AG10803 (cell line): ENCODE data around the gene MYO1C.
A peak's percentile ranks its signal among the peaks of the same experiment; 100 is the strongest.
"Not testable (repeated sequence)": the region's sequence is repeated elsewhere in the genome, so short reads cannot be mapped to it uniquely, and the experiment has no call there.

Experiments
- DNase-seq: peaks from one replicate; pipeline ENCODE4 v3.0.0; 2010; ENCODE audit warnings: low read depth
- H3K4me3 ChIP-seq: 2 replicates; pipeline ENCODE4 v1.5.1; 2011; ENCODE audit warnings: mild to moderate bottlenecking, low read length, control low read depth
- TF ChIP-seq, protein P1 (sequence below): conservative IDR thresholded peaks from 2 replicates; pipeline ENCODE4 v1.5.1; 2011; ENCODE audit warnings: mild to moderate bottlenecking, low read length, control low read depth, inconsistent platforms

MYO1C gene

DNA sequence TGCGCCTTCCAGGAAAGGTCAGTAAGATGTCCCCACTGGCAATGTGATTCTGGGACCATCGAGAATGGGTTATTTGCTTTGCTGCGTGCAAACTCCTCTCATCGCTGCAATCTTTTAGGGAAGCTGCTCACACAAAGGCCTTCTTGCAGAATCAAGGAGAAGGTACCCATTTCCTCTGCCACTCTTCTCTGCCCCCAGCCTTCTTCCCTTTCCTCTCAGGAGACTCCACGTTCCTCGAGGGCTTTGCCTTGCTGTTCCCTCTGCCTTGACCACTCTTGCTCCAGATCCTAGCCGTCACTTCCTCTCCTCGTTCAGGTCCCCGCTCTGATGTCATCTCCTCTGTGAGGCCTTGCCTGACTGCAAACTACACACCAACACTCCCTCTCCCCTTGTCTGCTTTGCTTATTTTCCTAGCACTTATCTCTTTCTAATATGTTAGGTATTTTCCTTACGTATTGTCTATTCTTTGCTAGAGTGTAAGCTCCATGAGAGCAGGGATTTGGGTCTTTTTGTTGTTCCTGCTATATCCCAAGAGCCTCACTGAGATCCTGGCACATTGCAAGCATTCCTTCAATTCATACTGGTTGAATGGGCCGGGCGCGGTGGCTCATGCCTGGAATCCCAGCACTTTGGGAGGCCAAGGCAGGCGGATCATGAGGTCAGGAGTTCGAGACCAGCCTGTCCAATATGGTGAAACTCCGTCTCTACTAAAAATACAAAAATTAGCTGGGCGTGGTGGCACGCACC lies 31.1 kb downstream of the MYO1C start:
- no peak overlapping the region for H3K4me3 ChIP-seq
- TF ChIP-seq, protein P1, sequence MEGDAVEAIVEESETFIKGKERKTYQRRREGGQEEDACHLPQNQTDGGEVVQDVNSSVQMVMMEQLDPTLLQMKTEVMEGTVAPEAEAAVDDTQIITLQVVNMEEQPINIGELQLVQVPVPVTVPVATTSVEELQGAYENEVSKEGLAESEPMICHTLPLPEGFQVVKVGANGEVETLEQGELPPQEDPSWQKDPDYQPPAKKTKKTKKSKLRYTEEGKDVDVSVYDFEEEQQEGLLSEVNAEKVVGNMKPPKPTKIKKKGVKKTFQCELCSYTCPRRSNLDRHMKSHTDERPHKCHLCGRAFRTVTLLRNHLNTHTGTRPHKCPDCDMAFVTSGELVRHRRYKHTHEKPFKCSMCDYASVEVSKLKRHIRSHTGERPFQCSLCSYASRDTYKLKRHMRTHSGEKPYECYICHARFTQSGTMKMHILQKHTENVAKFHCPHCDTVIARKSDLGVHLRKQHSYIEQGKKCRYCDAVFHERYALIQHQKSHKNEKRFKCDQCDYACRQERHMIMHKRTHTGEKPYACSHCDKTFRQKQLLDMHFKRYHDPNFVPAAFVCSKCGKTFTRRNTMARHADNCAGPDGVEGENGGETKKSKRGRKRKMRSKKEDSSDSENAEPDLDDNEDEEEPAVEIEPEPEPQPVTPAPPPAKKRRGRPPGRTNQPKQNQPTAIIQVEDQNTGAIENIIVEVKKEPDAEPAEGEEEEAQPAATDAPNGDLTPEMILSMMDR, result no peak
- peak; percentile 48 for DNase-seq

DNA sequence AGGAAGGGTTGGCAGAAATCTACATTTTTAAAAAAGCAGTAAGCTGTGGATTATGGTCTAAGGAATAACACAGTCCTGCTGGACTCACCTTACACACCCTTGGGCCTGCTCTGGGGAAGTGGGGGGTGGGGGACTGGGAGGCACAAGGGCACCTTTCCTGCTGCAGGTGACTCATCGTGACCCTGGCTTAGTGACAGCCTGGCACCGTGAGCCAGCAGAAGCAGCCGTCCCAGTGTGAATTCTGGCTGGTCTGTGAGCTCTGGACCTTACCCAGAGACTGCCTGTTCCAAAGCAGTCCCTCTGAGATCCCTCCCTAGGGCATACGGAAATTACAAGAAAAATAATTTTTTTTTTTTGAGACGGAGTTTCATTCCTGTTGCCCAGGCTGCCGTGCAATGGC lies 32.3 kb downstream of the MYO1C start:
- DNase-seq, result peak; percentile 52
- TF ChIP-seq, protein P1, result no peak

DNA sequence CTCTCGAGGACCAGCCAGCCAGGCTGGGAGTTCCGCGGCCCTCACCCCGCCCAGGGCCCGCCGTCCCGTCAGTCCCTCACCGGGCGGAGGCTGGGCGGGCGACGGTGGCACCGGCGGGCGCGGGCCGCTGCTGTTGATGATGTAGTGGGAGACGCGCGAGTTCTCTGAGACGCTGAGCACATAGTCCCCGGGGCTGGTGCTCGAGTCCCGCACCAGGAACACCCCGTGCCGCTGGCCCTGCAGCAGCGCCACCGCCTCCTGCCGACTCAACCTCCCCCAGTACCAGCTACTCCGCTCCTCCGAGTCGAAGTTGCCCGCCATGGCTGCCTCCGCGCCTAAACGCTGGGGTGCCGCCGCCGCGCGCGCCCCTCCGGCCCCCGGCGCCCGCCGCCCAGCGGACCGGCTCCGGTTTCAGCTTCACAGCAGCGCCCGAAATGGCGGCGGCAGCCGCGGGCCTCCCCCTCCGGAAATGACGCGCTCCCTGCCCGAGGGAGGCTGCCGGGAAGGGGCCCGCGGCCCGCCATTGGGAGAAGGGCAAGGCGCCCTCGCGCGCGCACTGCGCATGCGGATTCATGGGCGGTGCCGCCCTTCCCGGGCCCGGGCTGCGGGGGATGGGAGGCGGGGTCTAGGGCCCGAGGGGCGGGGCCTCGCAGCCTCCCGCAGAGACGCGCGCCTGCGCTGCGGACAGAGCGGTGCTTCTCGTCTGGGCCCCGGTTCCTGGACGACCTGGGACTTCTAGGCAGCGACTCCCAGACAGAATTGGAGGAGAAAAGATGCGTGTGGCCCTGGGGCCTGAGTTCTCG lies 36.5 kb downstream of the MYO1C start, which contains the start of gene CRK:
TSS of gene CRK (minus strand) at position 436 of the 803 bp plus-strand sequence. CDS start at position 321, 115 bp downstream.
- TF ChIP-seq, protein P1, result no peak
- DNase-seq, result peak; percentile 91
- peak within 1 kb of the TSS; percentile 87 for H3K4me3 ChIP-seq

More for the DNA sequence above, 32.3 kb downstream of the MYO1C start:
- H3K4me3 ChIP-seq, result no peak overlapping the region

DNA sequence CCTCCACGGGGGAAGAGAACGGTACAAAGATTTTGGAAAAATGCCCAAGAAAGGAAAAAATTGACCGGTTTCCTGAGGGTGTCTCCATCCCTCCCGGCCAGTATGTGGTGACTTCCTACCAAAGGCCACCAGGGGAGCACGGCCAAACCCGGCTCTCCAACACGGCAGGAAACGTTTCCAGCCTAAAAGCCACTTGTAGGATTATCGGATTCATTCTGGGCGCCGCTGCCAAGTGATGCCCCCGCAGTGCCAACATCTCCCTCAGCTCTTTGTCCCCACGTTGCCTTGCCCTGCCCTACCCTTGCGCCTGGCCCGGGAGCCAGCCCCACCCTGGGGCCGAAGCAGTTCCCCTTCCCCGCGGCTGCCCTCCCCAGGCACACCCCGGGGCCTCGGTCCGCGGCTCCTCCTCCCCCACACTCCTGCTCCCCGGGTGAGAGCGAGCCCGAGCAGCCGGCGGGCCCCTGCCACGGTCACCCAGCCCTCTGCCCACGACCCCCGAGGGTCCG lies 37.1 kb downstream of the MYO1C start:
- H3K4me3 ChIP-seq, result peak overlapping the region; percentile 87
- TF ChIP-seq, protein P1, result peak; percentile 75
- DNase-seq, result peak; percentile 79

DNA sequence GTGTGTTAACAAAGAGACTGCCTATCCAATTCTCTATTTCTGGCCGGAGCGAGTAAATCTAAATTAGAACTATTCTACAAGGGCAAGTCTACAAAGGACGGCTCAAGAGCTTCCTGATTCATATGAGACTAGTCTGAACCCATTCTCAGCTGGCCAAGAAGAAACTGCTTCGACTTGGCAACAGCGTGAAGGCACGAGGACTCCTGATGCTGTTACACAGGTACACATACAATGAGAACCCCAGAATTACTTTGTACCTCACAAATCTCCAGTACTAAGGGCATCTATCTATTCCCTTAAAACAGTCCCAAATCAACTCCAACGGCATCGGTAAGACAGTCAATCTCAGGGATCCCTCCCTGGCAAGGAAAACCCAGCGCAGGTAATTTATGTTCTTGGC lies 37.9 kb downstream of the MYO1C start:
- TF ChIP-seq, protein P1, result no peak
- peak overlapping the region; percentile 87 for H3K4me3 ChIP-seq
- DNase-seq, result no peak

DNA sequence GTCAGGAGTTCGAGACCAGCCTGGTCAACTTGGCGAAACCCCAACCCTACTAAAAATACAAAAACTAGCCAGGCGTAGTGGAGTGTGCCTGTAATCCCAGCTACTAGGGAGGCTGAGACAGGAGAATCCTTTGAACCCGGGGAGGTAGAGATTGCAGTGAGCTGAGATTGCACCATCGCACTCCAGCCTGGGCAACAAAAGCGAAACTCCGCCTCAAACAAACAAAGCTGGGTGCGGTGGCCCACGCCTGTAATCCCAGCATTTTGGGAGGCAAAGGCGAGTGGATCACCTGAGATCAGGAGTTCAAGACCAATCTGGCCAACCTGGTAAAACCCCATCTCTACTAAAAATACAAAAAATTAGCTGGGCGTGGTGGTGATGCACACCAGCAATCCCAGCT lies 38.8 kb downstream of the MYO1C start:
- not testable (repeated sequence) for H3K4me3 ChIP-seq, DNase-seq

DNA sequence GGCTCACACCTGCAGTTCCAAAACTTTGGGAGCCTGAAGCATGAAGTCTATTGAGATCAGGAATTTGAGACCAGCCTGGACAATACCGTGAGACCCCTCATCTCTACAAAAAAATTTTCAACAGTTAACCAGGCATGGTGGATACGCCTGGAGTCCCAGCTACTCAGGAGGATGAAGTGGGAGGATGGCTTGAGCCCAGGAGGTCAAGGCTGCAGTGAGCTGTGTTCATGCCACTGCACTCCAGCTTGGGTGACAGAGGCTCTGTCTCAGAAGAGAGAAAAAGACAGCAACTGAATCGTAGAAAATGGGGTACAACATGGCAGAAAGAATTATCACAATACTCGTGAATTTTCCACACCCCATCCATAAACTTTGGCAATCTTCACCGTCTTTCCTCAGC lies 39.6 kb downstream of the MYO1C start:
- H3K4me3 ChIP-seq, result no peak overlapping the region
- no peak for DNase-seq
- TF ChIP-seq, protein P1, result no peak

DNA sequence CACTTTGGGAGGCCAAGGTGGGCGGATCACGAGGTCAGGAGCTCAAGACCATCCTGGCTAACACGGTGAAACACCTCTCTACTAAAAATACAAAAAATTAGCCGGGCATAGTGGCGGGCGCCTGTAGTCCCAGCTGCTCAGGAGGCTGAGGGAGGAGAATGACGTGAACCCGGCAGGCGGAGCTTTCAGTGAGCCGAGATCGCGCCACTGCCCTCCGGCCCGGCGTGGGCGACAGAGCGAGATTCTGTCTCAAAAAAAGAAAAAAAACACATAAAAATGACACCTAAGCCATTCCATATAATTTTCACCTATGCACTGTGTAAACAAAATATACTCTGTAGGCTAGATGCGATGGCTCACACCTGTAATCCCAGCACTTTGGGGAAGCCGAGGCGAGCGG lies 42.2 kb downstream of the MYO1C start:
- not testable (repeated sequence) for H3K4me3 ChIP-seq, DNase-seq
